K562 (cell line): Measurements from ENCODE around the gene TMEM176A. TPM values are rescaled to one million over a fixed set of nuclear protein-coding genes. Genes with fewer than 3 reads are reported as not detected.
A peak's percentile ranks its signal among the peaks of the same experiment; 100 is the strongest.

ENCODE experiments used
- ATAC-seq: fragments of 200-7000 bp; cut with Tn5 transposase; 3 replicates; pipeline ENCODE4 v1.9.1; 2020; ENCODE audit warnings: moderate library complexity
- BruUV-seq: library from RNA; stranded (reverse); fragments of 400-500 nt; replicated peaks from 2 replicates; lab custom pipeline; 2021; lab: Mats Ljungman, UMichigan
- CTCF ChIA-PET: fragments of 300-600 bp; formaldehyde crosslinking; extraction: SDS; loops from one replicate; lab custom pipeline; 2021; ENCODE audit warnings: low intra/inter-chr PET ratio; lab: Yijun Ruan, JAX
- POLR2A ChIA-PET: fragments of 300-600, 350-650 bp; sonication (Branson Sonifier 250); formaldehyde crosslinking; extraction: SDS; loops from one replicate; lab custom pipeline; 2021; ENCODE audit warnings: antibody characterized with exemption, inconsistent platforms; lab: Yijun Ruan, JAX
- DNase-seq, 4 experiments: peaks; one replicate each; pipeline versions ENCODE4 v3.0.0 to v3.0.0-alpha.2; 2011 to 2018; ENCODE audit warnings: low spot score in 3 of 4, mixed read lengths in 3 of 4; ENCODE audit errors: extremely low read depth in 1 of 4
- FAIRE-seq: peaks from 2 replicates; lab custom pipeline; 2011; peaks lifted over from hg19 to GRCh38; lab: Jason Lieb, UNC
- H2AFZ ChIP-seq: 2 replicates; pipeline ENCODE4 v1.6.0; 2011; ENCODE audit warnings: low read depth, low read length, control low read depth, inconsistent platforms
- H3K27ac ChIP-seq: fragments of 200-600 bp; 3 replicates; pipeline ENCODE4 v1.8.0; 2011; ENCODE audit warnings: low read depth, mild to moderate bottlenecking, control low read depth, inconsistent platforms, low read length, moderate library complexity, mixed read lengths; ENCODE audit errors: extremely low read depth
- H3K27me3 ChIP-seq, 2 experiments: fragments of 300-600 bp in 1 of 2; 2 replicates in 1 of 2; 3 replicates in 1 of 2; pipeline versions ENCODE4 v1.6.0 to v1.8.0; 2011; ENCODE audit warnings: inconsistent platforms in 2 of 2, low read length in 2 of 2, mild to moderate bottlenecking in 1 of 2, mixed read lengths in 1 of 2, moderate library complexity in 1 of 2; ENCODE audit not compliant: control insufficient read depth in 2 of 2, insufficient read depth in 2 of 2
- H3K36me3 ChIP-seq: fragments of 300-600 bp; 3 replicates; pipeline ENCODE4 v1.8.0; 2011; ENCODE audit warnings: mild to moderate bottlenecking, low read length, inconsistent platforms; ENCODE audit not compliant: control insufficient read depth, insufficient read depth
- H3K4me1 ChIP-seq, 2 experiments: fragments of 200-600 bp in 1 of 2; replicated peaks in 1 of 2; 2 replicates in 1 of 2; 3 replicates in 1 of 2; pipeline versions ENCODE4 v1.5.1 to v1.8.0; 2011; ENCODE audit warnings: inconsistent platforms in 2 of 2, low read length in 2 of 2, mild to moderate bottlenecking in 1 of 2, mixed read lengths in 1 of 2, moderate library complexity in 1 of 2; ENCODE audit not compliant: control insufficient read depth in 2 of 2, insufficient read depth in 2 of 2
- H3K4me2 ChIP-seq: 2 replicates; pipeline ENCODE4 v1.6.1; 2011; ENCODE audit warnings: low read length, control low read depth, inconsistent platforms, mixed read lengths; ENCODE audit not compliant: insufficient read depth
- H3K4me3 ChIP-seq: fragments of 200-600 bp; sonication (generic), shearing (Covaris generic); 2 replicates; pipeline ENCODE4 v1.5.1; 2016; ENCODE audit warnings: control low read depth, inconsistent platforms
- H3K79me2 ChIP-seq: fragments of 200-600 bp; 3 replicates; pipeline ENCODE4 v1.8.0; 2011; ENCODE audit warnings: low read length, inconsistent platforms; ENCODE audit not compliant: control insufficient read depth, insufficient read depth
- H3K9ac ChIP-seq, 2 experiments: 2 replicates each; pipeline versions ENCODE4 v1.6.0 to v1.6.1; 2011; ENCODE audit warnings: low read depth in 2 of 2, low read length in 2 of 2, control low read depth in 1 of 2, inconsistent platforms in 1 of 2, mild to moderate bottlenecking in 1 of 2, mixed read lengths in 1 of 2; ENCODE audit not compliant: insufficient read depth in 1 of 2
- H3K9me1 ChIP-seq: one replicate; pipeline ENCODE4 v1.6.0; 2011; ENCODE audit warnings: inconsistent platforms, mild to moderate bottlenecking, low read length, moderate library complexity; ENCODE audit not compliant: control insufficient read depth, insufficient read depth
- H3K9me3 ChIP-seq: replicated peaks from 2 replicates; pipeline ENCODE4 v1.5.1; 2011; ENCODE audit warnings: low read depth, low read length, inconsistent platforms; ENCODE audit not compliant: control insufficient read depth, insufficient read depth
- H4K20me1 ChIP-seq: replicated peaks from 2 replicates; pipeline ENCODE4 v1.6.1; 2011; ENCODE audit warnings: low read length, inconsistent platforms, mixed read lengths; ENCODE audit not compliant: control insufficient read depth, insufficient read depth
- DMBX1 ChIP-seq: fragments of 250-450 bp; sonication (Bioruptor Pico); IDR thresholded peaks from 2 replicates; pipeline ENCODE4 v1.8.0; 2022; ENCODE audit warnings: inconsistent platforms, mild to moderate bottlenecking, moderate library complexity, borderline replicate concordance
- HDAC6 ChIP-seq: IDR thresholded peaks from 2 replicates; pipeline ENCODE4 v1.6.1; 2012; ENCODE audit warnings: low read depth, mild to moderate bottlenecking, control low read depth, inconsistent platforms, low read length, moderate library complexity
- KLF6 ChIP-seq: fragments of 250-450 bp; sonication (Bioruptor Pico); IDR thresholded peaks from 2 replicates; pipeline ENCODE4 v1.4.0; 2020; ENCODE audit warnings: mild to moderate bottlenecking, moderate library complexity, borderline replicate concordance
- MCM2 ChIP-seq: fragments of 450-650 bp; IDR thresholded peaks from 2 replicates; pipeline ENCODE4 v1.6.1; 2017; ENCODE audit warnings: low read depth, mild to moderate bottlenecking
- RNF2 ChIP-seq: sonication (generic); IDR thresholded peaks from 2 replicates; pipeline ENCODE4 v1.6.1; 2016
- ZFX ChIP-seq: sonication (generic); formaldehyde crosslinking; IDR thresholded peaks from 2 replicates; pipeline ENCODE4 v1.8.0; 2022; ENCODE audit warnings: mild to moderate bottlenecking, missing genetic modification reagents, moderate library complexity
- ZNF445 ChIP-seq: fragments of 250-450 bp; sonication (Bioruptor Pico); IDR thresholded peaks from 2 replicates; pipeline ENCODE4 v1.4.0; 2020; ENCODE audit warnings: low read depth, mild to moderate bottlenecking, moderate library complexity
- WGBS: fragments of 100-300 bp; shearing (Covaris generic); methylation state at CpG from one replicate; pipeline ENCODE4 v1.1.6; 2016; ENCODE audit warnings: low coverage, mixed read lengths; ENCODE audit not compliant: insufficient coverage; ENCODE audit errors: missing lambda C conversion rate; 5-methylcytosine and 5-hydroxymethylcytosine counted together
- in situ Hi-C: fragments of 300-500 bp; cut with MboI; formaldehyde crosslinking; loops from 4 replicates; pipeline ENCODE4 v1.15.0; 2018; ENCODE audit warnings: inconsistent platforms, mixed read lengths
- intact Hi-C: fragments of 100-400 bp; cut with micrococcal nuclease; formaldehyde crosslinking; loops from 2 replicates; pipeline ENCODE4 v1.14.2; 2022
- polyA plus RNA-seq, 8 experiments: library from polyadenylated mRNA; depleted of rRNA in 4 of 8; stranded (reverse) in 5 of 8; unstranded in 3 of 8; fragments of >200 nt; fragmentation: Nextera tagmentation in 2 of 8; fragmentation: Illumina TruSeq in 1 of 8; extraction: Ambion mirVana in 2 of 8; extraction: Trizol in 1 of 8; gene quantifications; 2 replicates each; pipeline versions ENCODE4 v1.2.1 to v1.2.3, GENCODE V29; 2011 to 2014; ENCODE audit warnings: inconsistent platforms in 1 of 8, missing spikeins in 1 of 8
- total RNA-seq, 7 experiments: library from RNA; depleted of rRNA in 6 of 7; stranded (reverse); fragments of >200 nt in 6 of 7; fragmentation: Illumina TruSeq in 2 of 7; extraction: Trizol in 2 of 7; gene quantifications; 2 replicates each; pipeline versions ENCODE4 v1.2.1 to v1.2.3, GENCODE V29; 2011 to 2021; ENCODE audit warnings: low replicate concordance in 1 of 7

Gene TMEM176A
- total and polyA plus RNA-seq, 9 of the 15 experiments (the other 6 are each of a cell fraction or from before 2014, with no cell fraction given): 0.31 TPM; not detected in 8

DNA sequence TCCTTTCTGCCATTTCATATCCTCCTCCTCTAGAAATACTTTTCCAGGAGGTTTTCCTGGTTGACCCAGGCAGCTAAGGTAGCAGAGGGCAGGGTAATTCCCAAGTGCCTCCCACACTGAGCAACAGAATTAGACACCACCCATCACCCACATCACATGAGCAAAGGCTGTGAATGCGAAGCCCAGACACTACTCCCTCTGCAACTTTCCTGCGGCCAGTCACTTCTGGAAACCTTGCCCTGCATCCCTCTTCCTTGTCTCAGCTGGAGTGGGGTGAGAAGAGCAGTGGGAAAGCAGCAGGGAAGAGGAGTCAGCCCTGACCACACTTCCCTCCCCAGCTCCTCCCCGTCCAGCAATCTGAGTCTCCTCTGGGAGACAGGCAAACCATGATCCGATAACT lies 15.6 kb upstream of the TMEM176A start:
- no peaks in the 10 kb centered on the region for H3K9me3 ChIP-seq
- TF ChIP-seq RNF2 (peak; percentile 47; the same call in 1 of the 2 replicates), KLF6 (no peak), HDAC6 (no peak), DMBX1 (CRISPR knock-in tag) (no peak), ZFX (no peak), ZNF445 (no peak), MCM2 (no peak)
- in situ Hi-C loops: loop anchor here (5.0 kb wide), 1 partner anchor 202 kb away; no protein-coding TSS in a partner anchor
- CTCF ChIA-PET: no interaction called here
- DNase-seq (peak in 1 of 4 experiments; percentile 3), FAIRE-seq (no peak), ATAC-seq (no peak)
- no peak overlapping the region for H3K4me2 ChIP-seq
- H3K36me3 ChIP-seq: no peaks in the 10 kb centered on the region
- H3K27me3 ChIP-seq: peaks cover 28 to 44% of the 10 kb centered on the region in 2 experiments; a peak in 4 of 5 replicates
- no peaks in the 10 kb centered on the region for H3K9me1 ChIP-seq
- H3K4me1 ChIP-seq: peaks cover 7 to 10% of the 10 kb centered on the region in 2 experiments; a peak in 4 of 5 replicates
- BruUV-seq: no TSS peak
- H3K9ac ChIP-seq: no peak overlapping the region
- intact Hi-C loops: loop anchor here (10.0 kb wide), 1 partner anchor 310 kb away; no protein-coding TSS in a partner anchor
- POLR2A ChIA-PET: no interaction called here
- 3% methylated on average over 4 of the region's 4 CpGs for WGBS
- H4K20me1 ChIP-seq: peaks cover 4% of the 10 kb centered on the region; the same call in 1 of the 2 replicates
- H3K79me2 ChIP-seq: no peaks in the 10 kb centered on the region
- H3K4me3 ChIP-seq: no peak overlapping the region
- H2AFZ ChIP-seq: no peak overlapping the region
- H3K27ac ChIP-seq: no peak overlapping the region
